Mesendoderm (in vitro differentiated cells): ENCODE measurements around the gene OBI1.
A peak's percentile ranks its signal among the peaks of the same experiment; 100 is the strongest.

Source experiments
- DNase-seq: peaks from one replicate; pipeline ENCODE4 v3.0.0; 2013
- H2AK5ac ChIP-seq: 2 replicates; pipeline ENCODE4 v1.6.1; 2013; ENCODE audit warnings: low read length, inconsistent platforms
- H2BK120ac ChIP-seq: 2 replicates; pipeline ENCODE4 v1.6.1; 2013; ENCODE audit warnings: low read depth, mild to moderate bottlenecking, low read length, moderate library complexity, mixed read lengths
- H2BK15ac ChIP-seq: replicated peaks from 2 replicates; pipeline ENCODE4 v1.6.1; 2013; ENCODE audit warnings: low read depth, mild to moderate bottlenecking, moderate library complexity
- H2BK5ac ChIP-seq: 2 replicates; pipeline ENCODE4 v1.6.1; 2013; ENCODE audit warnings: low read length, inconsistent platforms
- H3K18ac ChIP-seq: 2 replicates; pipeline ENCODE4 v1.6.1; 2013; ENCODE audit warnings: mild to moderate bottlenecking, low read length, mixed read lengths
- H3K23ac ChIP-seq: one replicate; pipeline ENCODE4 v1.6.1; 2013; ENCODE audit warnings: low read length
- H3K27ac ChIP-seq: 2 replicates; pipeline ENCODE4 v1.5.1; 2013; ENCODE audit warnings: low read depth, mild to moderate bottlenecking, inconsistent platforms, low read length, moderate library complexity
- H3K27me3 ChIP-seq: 2 replicates; pipeline ENCODE4 v1.6.1; 2013; ENCODE audit warnings: low read length, control low read depth, mild to moderate bottlenecking, inconsistent platforms; ENCODE audit not compliant: insufficient read depth, poor library complexity
- H3K36me3 ChIP-seq: 2 replicates; pipeline ENCODE4 v1.6.1; 2013; ENCODE audit warnings: low read length, inconsistent platforms; ENCODE audit not compliant: control insufficient read depth, insufficient read depth
- H3K4ac ChIP-seq: one replicate; pipeline ENCODE4 v1.6.1; 2013; ENCODE audit warnings: low read depth, mild to moderate bottlenecking, low read length, moderate library complexity
- H3K4me1 ChIP-seq: 2 replicates; pipeline ENCODE4 v1.6.1; 2013; ENCODE audit warnings: low read depth, low read length, inconsistent platforms; ENCODE audit not compliant: control insufficient read depth
- H3K4me2 ChIP-seq: 2 replicates; pipeline ENCODE4 v1.6.1; 2013; ENCODE audit warnings: low read length
- H3K4me3 ChIP-seq: 2 replicates; pipeline ENCODE4 v1.5.1; 2013; ENCODE audit warnings: mild to moderate bottlenecking, low read length
- H3K56ac ChIP-seq: one replicate; pipeline ENCODE4 v1.6.1; 2013; ENCODE audit warnings: low read length
- H3K79me1 ChIP-seq: 2 replicates; pipeline ENCODE4 v1.6.1; 2013; ENCODE audit warnings: low read length, inconsistent platforms
- H3K79me2 ChIP-seq: 2 replicates; pipeline ENCODE4 v1.6.1; 2013; ENCODE audit warnings: mild to moderate bottlenecking, low read length; ENCODE audit not compliant: control insufficient read depth, insufficient read depth
- H3K9ac ChIP-seq: 2 replicates; pipeline ENCODE4 v1.6.1; 2013; ENCODE audit warnings: low read length, inconsistent platforms
- H4K5ac ChIP-seq: one replicate; pipeline ENCODE4 v1.6.1; 2013; ENCODE audit warnings: low read length
- H4K8ac ChIP-seq: one replicate; pipeline ENCODE4 v1.6.1; 2013; ENCODE audit warnings: low read depth, mild to moderate bottlenecking, control low read depth, low read length, moderate library complexity
- WGBS: extraction: QIAGEN DNeasy Blood & Tissue Kit; methylation state at CpG from one replicate; pipeline ENCODE4 v1.1.7; 2013; ENCODE audit warnings: low lambda C conversion rate, missing lambda C conversion rate; ENCODE audit not compliant: insufficient coverage; ENCODE audit errors: extremely low coverage; 5-methylcytosine and 5-hydroxymethylcytosine counted together

The OBI1 gene

GRCh38 chr13:78609464-78610205, 49.3 kb downstream of the OBI1 start:
- DNase-seq, result peak; percentile 65
- Histone ChIP-seq H3K36me3 (no peaks in the 10 kb centered on the region), H3K56ac (peak overlapping the region; percentile 64), H2BK5ac (no peak overlapping the region), H3K27ac (no peak overlapping the region), H2BK15ac (no peak overlapping the region), H3K79me1 (no peaks in the 10 kb centered on the region), H3K4me3 (no peak overlapping the region), H2AK5ac (no peak overlapping the region), H3K23ac (no peak overlapping the region), H4K5ac (no peak overlapping the region), H2BK120ac (no peak overlapping the region), H3K79me2 (no peaks in the 10 kb centered on the region), H3K4me1 (peaks cover 5% of the 10 kb centered on the region), H3K4ac (no peak overlapping the region), H3K4me2 (peak overlapping the region; percentile 82), H3K18ac (peak overlapping the region; percentile 54), H3K27me3 (peaks cover 52% of the 10 kb centered on the region), H3K9ac (peak overlapping the region; percentile 46), H4K8ac (no peak overlapping the region)
- WGBS, result no CpG with 5 or more reads among the region's 33 CpGs

- no peak overlapping the region for H4K5ac ChIP-seq
- H2BK5ac ChIP-seq, result no peak overlapping the region
- H3K79me1 ChIP-seq, result no peaks in the 10 kb centered on the region
- H4K8ac ChIP-seq, result no peak overlapping the region
- H3K23ac ChIP-seq, result no peak overlapping the region
- no peak overlapping the region for H2BK120ac ChIP-seq
- H2AK5ac ChIP-seq, result no peak overlapping the region
- peaks cover 5% of the 10 kb centered on the region for H3K4me1 ChIP-seq
- no CpG with 5 or more reads among the region's 54 CpGs for WGBS
- peak; percentile 26 for DNase-seq
- no peak overlapping the region for H3K4me3 ChIP-seq
- peak overlapping the region; percentile 82 for H3K4me2 ChIP-seq
- peaks cover 57% of the 10 kb centered on the region for H3K27me3 ChIP-seq
- no peak overlapping the region for H2BK15ac ChIP-seq
- H3K56ac ChIP-seq, result peak overlapping the region; percentile 65
- H3K79me2 ChIP-seq, result no peaks in the 10 kb centered on the region
- H3K36me3 ChIP-seq, result no peaks in the 10 kb centered on the region
- no peak overlapping the region for H3K4ac ChIP-seq
- H3K18ac ChIP-seq, result peak overlapping the region; percentile 54
- no peak overlapping the region for H3K27ac ChIP-seq
- peak overlapping the region; percentile 37 for H3K9ac ChIP-seq
Measured at GRCh38 chr13:78608688-78609463, 50.1 kb downstream of the OBI1 start.

- Histone ChIP-seq H2BK15ac (no peak overlapping the region), H3K4me1 (peaks cover 5% of the 10 kb centered on the region), H3K79me2 (no peaks in the 10 kb centered on the region), H3K27me3 (peaks cover 62% of the 10 kb centered on the region), H2AK5ac (no peak overlapping the region), H3K4me2 (peak overlapping the region; percentile 67), H3K4ac (no peak overlapping the region), H3K18ac (no peak overlapping the region), H2BK5ac (no peak overlapping the region), H3K4me3 (no peak overlapping the region), H3K79me1 (no peaks in the 10 kb centered on the region), H4K5ac (no peak overlapping the region), H3K27ac (no peak overlapping the region), H3K9ac (peak overlapping the region; percentile 37), H3K23ac (no peak overlapping the region), H2BK120ac (no peak overlapping the region), H4K8ac (no peak overlapping the region), H3K36me3 (no peaks in the 10 kb centered on the region), H3K56ac (peak overlapping the region; percentile 65)
- peak; percentile 20 for DNase-seq
- no CpG with 5 or more reads among the region's 15 CpGs for WGBS
Measured at GRCh38 chr13:78608252-78608687, 50.7 kb downstream of the OBI1 start.

GRCh38 chr13:78607409-78608251, 51.3 kb downstream of the OBI1 start:
- Histone ChIP-seq H4K5ac (no peak overlapping the region), H2BK120ac (no peak overlapping the region), H3K79me2 (no peaks in the 10 kb centered on the region), H3K27ac (no peak overlapping the region), H3K79me1 (no peaks in the 10 kb centered on the region), H2AK5ac (no peak overlapping the region), H3K36me3 (no peaks in the 10 kb centered on the region), H3K18ac (no peak overlapping the region), H2BK15ac (no peak overlapping the region), H4K8ac (no peak overlapping the region), H2BK5ac (no peak overlapping the region), H3K4me2 (peak overlapping the region; percentile 46), H3K9ac (no peak overlapping the region), H3K27me3 (peaks cover 69% of the 10 kb centered on the region), H3K4me1 (peaks cover 5% of the 10 kb centered on the region), H3K4ac (no peak overlapping the region), H3K23ac (no peak overlapping the region), H3K4me3 (no peak overlapping the region), H3K56ac (no peak overlapping the region)
- no CpG with 5 or more reads among the region's 42 CpGs for WGBS
- peak; percentile 55 for DNase-seq

- Histone ChIP-seq H2BK5ac (no peak overlapping the region), H2AK5ac (no peak overlapping the region), H3K9ac (no peak overlapping the region), H3K36me3 (no peaks in the 10 kb centered on the region), H3K4me3 (no peak overlapping the region), H3K27ac (no peak overlapping the region), H3K4ac (no peak overlapping the region), H4K5ac (no peak overlapping the region), H3K27me3 (peaks cover 74% of the 10 kb centered on the region), H3K23ac (no peak overlapping the region), H2BK120ac (no peak overlapping the region), H3K4me2 (peak overlapping the region; percentile 7), H3K79me1 (no peaks in the 10 kb centered on the region), H3K4me1 (peaks cover 5% of the 10 kb centered on the region), H2BK15ac (no peak overlapping the region), H3K79me2 (no peaks in the 10 kb centered on the region), H3K56ac (no peak overlapping the region), H3K18ac (no peak overlapping the region), H4K8ac (no peak overlapping the region)
- no CpG with 5 or more reads among the region's 30 CpGs for WGBS
- DNase-seq, result peak; percentile 8
Measured at GRCh38 chr13:78606471-78607408, 52.2 kb downstream of the OBI1 start.
